Mucosa of gallbladder (tissue), 1 donor: ENCODE data around the gene MMP15. TPM values are rescaled to one million over a fixed set of nuclear protein-coding genes. Genes with fewer than 3 reads are reported as not detected.

ENCODE experiments used
- DNase-seq: peaks from one replicate; pipeline ENCODE4 v3.0.0-alpha.2; 2020; ENCODE audit warnings: low spot score
- total RNA-seq: library from RNA; stranded (reverse); gene quantifications from one replicate; pipeline ENCODE4 v1.2.1, GENCODE V29; 2021
- donor health status: DM: no; HTN: no; CAD: no.

MMP15 gene
- total RNA-seq, 1 donor from 2014 or later, result 109 TPM

DNA sequence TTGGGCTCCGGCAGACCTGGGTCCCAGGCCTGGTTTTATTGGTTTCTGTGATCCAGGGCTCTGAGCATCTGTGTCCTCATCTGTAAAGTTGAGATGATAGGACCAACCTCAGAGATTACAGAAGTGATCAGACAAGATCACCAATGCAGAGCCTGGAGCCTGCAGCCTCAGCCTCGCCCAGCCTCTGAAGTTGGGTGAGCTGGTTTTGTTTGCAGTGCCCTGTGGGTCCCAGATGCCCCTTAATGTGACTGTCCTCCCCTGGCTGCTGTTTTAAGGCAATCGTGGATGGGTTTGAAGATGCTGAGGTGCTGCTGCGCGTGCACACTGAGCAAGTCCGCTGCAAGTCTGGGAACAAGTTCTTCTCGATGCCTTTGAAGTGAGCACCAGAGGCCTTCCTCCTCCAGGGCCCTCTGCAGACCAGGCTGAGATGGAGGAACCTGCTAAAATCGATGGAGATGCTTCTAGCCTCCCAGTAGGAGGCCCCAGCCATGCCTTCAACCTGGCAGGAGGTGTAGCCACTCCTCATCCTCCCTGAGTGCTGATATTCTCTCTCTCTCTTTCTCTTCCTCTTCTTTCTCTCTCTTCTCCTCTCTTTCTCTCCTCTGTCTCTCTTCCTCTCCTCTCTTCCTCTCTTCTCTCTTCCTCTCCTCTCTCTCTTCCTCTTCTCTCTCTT, 5.6 kb upstream of the MMP15 start:
- no peak for DNase-seq

DNA sequence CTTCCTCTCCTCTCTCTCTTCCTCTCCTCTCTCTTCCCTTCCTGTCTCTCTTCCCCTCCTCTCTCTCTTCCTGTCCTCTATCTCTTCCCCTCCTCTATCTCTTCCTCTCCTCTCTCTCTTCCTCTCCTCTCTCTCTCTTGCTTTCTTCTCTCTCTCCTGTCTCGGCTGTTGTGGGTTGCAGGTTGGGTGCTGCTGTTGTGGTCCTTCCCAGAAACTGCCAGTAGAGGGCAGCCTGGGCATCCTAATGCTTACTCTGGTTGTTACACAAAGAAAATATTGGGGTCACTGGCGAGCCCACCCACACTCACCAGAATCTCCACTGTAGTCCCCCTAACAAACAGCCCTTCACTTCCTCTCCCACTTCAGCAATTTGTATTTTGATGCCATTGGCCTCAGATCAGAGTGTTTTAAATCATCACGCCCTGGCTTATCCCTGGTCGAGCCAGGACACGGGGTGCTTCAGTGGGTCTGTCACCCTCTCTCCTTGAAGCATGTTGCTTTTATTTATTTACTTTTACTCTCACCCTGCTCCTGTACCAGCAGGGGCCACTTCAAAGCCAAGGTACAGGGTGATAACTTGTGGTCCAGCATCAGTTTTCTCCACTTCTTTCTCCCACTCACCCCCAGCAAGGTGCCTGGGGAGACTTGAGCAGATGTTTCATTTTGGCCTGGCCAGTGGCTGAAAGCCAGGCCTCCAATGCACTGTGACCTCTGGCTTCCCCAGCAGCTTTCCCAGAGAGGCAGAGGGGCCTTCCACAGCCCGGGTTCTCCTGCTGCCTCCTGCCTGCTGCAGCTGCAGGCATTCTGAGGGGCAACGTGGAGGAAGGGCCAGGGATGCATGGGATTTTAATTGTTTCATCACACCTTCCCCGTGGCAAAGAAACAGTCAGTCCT, 4.7 kb upstream of the MMP15 start:
- peak; percentile 68 for DNase-seq

DNA sequence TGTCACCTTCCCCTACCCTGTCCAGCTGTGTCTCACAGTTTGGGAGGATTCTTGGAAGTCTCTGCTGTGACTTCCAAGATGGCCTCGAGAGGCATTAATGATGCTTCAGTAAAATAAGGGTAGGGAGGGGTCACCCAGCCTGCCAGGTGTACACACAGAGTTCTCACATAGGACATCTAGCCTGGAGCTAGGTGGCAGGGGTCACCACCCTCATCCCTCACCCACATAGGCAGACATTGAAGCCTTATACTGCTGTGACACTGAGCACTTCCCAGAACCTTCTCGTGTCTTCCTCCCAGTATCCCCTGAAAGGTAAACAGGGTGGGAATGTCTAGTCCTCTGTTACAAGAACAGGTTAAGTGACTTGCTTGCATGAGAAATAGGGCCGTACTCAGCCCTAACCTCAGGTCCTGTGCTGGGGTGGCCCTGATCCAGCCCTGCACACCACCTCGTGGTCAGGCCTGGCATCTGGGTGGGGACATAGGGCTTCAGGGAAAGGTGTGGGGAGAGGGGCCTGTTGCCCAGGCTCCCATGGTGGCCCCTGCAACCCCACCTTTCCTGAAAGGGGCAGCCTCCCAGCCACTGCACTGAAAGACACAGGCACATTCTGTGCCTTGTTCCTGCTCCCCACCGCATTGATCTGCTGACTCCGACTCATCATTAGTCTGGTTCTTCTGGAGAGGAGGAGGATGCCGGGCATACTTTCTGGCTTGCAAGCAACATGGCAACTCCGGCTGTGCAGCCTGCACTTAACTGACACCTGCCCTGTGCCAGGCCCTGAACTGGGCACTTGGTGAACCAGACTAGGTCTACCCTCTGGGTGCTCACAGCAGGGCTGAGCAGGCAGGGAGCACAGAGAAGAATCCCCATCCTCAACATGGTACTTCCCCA, 3.6 kb upstream of the MMP15 start:
- no peak for DNase-seq

DNA sequence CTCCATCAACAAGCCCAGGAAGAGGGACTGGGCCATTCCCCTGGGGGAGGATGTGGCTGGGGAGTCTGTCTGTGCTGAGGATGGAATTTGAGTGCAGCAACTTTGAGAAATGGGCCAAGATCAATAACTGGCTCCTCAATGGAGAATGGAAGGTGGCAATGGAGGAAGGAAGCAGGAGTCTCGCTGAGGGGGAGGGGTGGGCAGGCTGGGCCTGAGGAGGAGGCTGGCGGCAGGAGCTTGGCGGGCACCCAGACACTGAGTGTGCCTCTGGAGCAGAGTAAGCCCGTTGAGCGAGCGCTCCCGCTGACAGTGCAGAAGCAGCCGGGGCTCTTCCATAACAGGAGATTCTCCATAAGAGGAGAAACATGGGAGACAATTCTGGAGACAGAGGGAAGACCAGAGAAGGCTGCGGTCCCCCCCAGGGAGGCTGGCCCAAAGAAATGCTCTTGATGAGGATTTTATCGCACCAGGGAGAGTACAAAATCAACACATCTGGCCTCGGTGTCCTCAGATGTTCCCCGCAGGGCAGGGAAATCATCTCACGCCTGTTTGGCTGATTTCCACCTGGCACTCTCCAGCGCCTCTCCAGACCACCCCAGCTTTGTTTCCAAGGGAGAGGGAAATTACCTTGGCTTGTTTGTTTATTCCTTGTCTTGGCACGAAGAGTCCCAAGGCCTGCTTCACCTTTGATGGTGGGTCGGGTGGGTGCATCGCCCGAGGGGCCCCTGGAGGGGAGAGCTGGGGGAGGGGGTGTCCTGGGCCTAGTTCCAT, 2.8 kb upstream of the MMP15 start:
- DNase-seq, result peak; percentile 91

DNA sequence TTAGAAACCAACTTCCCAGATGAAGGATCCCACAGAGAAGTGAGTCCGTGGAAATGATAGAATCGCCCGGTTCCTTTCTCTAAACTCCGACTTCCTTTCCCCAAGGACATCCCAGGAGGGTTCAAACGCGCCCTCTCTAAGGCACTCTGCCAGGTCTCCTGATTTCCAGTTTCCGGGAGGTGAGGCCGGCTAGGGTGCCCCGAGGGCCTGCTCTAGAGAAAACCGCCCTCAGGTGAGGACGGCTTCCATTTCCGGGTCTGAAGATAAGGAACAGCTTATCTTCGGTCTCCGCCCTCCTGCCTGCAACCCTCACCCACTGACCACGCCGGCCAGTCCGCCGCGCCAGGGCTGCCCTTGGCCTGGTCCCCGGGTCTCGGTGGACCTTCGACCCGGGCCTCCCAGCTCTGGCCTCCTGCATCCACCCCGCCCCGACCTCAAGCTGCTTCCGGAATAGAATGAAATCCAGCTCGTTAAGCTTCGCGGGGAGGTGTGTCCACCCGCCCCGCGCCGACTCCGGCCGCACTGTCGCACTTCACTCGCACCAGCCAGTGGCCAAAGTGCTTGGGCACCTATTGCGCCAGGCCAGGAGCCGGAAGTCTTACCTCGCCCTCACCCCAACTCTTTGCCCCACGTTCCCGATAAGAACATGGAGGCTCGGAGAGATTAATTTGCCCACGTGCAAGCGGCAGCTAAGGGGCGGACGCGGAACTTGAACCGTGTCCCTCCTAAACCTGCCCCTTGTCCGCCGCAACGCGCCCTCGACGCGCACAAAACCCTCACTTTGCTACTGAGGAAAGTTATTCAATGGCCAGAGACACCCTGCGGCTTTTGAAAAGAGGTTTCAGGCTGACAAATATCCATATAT, 836 bp upstream of the MMP15 start:
- DNase-seq, result peak; percentile 77

DNA sequence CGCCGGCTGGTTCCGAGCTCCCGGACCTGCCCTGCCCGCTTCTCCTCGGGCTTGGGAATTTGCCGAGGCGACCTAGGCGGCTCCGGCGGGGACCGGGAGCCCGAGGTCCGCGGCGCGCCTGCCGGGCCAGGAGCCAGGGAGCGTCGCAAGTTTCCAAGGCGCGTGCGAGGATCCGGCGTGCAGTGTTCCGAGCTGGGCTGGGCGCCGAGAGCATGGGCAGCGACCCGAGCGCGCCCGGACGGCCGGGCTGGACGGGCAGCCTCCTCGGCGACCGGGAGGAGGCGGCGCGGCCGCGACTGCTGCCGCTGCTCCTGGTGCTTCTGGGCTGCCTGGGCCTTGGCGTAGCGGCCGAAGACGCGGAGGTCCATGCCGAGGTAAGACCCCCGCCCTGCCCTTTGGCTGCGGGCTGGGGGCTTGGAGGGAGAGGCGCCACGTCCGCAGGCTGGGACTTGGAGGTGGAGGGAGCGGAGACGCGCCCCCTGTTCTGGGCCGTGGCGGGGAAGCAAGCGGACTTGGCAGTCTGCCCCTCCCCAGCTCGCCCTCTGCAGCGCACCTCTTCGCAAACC, 668 bp downstream of the MMP15 start:
- no peak for DNase-seq

DNA sequence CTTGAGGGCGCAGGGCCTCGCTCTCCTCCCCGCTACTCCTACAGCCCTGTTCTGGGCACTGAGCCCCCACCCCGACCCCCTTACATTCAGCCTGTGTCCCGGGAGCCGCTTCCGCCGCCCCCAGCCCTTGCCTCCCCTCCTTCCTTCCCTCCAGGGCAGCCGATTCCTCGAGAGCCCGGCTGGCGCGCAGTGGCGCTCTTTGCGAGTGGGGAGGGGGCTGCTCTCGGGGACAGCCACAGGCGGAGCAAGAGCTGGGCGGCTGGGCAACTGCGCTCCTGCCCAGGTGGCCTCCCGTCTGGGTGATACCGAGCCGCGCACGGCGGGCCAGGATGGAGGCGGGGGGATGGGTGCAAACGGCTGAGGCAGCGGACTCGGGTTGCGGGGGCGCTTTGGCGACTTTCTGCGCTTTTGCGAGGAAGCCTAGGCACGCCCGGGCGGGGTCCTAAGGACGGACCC, 1.2 kb downstream of the MMP15 start:
- DNase-seq, result no peak

DNA sequence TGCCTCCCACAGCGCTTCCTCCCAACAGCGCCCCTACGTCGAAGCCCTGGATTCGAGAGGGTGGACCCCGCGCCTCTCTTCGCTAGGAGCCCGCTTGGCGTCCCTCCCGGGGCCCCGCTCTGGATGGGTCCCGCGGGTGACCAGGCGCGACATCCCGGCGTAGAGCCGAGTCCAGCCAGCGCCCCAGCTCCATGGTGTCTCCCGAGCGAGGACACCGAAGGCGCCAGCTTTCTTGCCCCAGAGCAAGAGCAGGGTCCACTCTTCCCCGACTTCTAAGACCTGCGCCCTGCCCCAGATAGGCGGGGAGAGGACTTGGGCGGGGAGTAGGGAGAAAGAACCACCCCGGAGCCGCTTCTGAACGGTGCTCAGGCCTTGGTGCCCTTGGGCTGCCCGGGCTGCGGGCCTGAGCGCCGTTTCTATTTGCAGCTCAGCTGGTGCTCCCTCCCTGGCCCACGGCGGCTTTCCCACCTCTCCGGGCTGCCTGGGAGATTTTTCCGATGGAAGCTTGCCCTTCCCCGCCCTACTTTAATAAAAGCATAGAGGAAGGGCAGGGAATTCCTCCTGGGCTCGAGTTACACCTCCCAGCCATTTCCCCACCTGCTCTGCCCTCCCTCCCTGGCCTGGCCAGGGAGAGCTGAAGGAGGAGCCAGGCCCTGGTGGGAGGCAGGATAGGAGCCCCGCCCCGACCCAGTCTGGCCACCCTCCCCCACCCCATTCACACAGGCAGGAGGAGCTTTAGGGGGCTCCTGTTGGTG, 1.8 kb downstream of the MMP15 start:
- DNase-seq, result no peak

DNA sequence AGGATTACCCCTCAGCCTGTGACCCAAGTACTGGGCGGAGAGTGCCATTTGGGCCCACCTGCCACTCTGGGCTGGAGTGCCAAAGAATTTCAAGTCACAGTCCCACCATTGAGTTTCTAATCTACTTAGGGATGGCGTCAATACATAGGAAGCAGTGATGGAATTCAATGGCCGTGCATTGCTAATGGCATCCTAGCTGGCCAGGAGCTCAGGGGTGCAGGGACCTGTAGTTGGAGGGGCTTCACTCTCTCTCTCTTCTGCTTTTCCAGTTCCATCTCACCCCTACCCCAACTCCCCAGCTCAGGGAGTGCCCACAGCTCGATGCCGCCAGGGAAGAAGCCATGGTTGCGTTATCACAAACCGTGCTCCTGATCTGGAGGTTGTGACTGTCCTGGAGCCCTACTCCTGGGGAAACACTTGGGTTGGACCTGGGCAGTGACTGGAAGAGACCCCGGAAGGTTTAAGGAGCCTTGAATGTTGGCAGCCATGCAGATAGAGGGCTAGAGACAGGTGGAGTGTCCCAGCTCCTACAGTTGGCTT, 2.4 kb downstream of the MMP15 start:
- DNase-seq, result no peak

DNA sequence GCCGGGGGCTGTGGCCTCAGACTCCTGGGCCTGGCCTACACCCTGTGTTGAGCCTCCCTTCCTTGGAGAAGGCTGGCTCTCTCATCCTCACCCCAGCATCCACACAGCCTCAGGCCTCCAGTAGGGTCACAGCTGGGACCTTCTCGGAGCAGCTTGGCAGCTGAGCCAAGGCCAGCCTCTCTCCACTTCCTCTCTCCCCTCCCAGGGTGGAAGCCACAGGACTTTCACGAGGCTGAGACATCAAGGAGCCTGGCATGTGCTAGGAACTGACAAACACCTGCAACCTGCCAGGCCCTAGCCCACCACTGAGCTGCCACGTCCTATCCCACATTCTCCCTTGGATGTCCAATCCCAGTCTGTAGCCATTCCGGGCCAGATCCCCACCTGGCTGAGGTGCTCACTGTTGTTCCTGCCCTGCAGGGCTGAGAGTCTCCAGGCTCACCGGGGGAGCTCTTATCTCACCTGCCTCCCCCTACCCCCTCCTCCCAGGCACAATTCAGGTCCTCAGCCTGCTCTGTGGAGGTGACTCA, 3.1 kb downstream of the MMP15 start:
- DNase-seq, result no peak

DNA sequence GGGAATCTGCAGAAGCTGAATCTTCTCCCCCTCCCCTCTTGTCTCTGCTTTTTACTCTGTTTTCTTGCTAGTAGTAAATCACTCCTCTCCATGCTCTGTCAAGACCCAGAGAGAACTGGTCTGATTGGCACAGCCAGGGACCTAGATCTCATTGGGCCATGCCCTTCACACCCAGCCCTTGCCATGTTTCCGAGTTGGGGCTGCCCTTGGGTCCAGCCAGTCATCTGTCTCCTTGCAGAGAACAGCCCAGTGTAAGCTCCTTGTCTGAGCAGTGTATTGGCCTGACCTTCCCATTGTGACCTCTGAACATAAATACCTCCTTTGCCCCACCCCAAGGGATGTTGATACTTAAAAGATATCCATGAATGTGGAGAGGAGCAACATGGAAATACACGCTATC, 3.9 kb downstream of the MMP15 start:
- no peak for DNase-seq

DNA sequence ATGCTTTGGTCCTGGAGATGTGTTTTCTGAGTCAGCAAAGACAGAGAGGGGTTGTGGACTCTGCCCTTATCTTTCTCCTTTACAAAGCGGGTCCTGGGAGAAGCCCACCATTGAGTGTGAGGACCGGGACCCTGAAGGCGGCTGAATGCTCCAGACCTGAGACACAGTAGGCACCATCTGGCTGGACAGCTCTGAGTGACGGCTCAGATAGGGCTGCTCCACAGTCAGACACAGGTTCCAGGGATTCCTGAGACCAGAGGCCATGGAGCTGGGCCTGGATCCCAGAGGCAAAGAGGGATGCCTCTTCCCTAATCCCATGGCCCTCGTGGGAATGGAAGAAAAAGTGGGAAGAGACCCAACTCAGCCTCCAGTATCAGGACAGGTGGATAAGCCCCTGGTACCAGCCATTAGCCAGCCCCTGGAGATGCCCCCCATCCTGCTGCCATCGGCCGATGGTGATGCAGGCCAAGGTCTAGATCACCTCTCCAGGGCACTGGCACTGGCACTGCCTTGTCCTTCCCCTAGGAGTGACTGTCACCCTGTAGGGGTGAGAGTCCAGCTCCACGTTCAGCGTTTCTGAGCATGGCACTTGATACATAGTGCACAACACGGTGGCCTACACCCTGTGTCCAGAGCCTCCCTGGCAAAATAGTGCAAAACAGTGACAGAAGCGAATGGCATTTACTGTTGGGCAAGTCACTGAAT, 4.7 kb downstream of the MMP15 start:
- DNase-seq, result no peak

DNA sequence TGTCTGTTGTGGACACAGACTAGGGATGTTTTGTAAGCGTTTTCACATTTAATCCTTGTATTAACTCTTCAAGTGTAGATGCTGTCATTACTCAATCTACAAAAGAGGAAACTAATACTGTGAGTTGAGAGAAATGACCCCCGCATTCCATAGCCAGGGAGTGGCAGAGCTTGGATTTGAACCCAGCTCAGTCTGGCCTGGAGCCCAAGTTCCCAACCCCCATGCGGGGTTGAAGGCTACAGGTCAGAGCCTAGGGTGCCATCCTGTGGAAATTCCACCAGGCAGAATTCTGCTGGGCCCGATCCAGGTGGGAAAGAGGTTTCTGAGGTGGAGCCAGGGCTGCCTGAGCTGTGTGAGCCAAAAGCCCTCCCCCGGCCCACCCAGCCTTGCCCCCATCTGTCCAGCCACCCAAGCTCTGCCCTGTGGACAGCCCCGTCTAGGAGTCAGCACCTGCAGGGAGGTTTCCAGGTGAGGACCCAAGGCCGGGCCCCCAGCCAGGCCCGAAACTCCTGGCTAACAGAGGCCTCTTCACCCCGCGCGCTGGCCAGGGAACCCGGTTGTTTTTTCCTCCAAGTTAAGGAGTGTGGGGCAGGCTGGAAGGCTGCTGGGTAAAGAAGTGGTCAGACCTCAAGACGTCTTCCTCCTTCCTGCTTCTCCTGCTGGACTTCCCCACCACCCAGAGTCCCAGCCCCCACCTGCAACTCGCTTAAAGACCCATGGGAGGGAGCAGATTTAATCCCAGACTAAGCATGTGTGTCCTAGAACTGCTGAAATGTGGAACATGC, 5.7 kb downstream of the MMP15 start:
- DNase-seq, result no peak

DNA sequence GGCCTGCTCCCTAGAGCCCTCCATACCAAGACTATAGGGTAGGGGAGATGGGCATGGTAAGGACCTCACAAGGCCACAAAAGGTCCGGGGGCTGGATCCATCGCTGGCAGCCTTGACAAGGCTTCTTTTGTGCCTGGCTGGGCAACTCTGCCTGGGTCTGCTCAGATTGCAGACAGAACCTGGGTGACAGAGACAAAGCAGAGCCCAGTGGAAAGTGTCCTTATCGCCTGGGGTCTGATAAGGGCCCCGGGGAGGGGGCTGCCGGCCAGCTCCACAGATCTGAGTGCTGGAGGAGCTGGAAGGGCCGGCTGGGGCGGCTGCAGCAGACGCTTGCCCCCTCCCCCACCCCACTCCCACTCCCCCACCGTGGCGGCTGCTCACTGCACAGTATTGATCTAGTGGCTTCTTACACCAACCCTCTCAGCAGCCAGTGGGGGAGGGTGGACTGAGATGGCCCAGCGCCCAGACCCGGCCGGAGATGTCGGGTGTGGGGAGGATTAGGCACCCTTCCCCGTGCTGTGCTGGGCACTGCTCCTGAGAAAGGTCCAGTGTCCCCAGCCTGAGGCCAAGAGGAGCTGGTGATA, 7.2 kb downstream of the MMP15 start:
- DNase-seq, result peak; percentile 83

DNA sequence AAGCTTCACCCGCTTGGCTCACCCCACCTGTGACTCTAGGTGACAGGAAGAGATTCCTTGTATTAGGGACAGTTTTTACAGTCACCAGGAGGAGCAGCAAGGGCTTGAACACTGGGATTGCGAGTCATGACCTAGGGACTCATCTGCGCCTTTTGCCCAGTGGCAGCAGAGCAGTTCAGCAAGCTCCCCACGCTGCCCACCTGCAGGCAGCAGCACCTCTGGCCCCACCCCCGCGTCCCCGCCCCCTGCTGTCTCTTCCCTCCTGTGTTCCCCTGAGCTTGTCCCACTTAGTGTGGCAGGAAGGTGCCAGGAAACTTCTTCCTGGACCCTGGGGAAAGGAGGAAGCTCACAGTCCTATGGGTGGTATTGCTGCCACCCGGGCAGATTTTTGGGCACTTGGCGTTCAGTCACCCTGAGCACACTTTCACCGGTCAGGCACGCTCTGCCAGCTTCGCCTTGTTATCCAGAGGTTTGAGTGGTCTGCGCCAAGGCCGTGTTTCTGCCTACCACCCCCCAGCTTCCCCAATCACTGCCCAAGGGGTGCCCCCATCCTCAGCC, 8.7 kb downstream of the MMP15 start:
- DNase-seq, result no peak

DNA sequence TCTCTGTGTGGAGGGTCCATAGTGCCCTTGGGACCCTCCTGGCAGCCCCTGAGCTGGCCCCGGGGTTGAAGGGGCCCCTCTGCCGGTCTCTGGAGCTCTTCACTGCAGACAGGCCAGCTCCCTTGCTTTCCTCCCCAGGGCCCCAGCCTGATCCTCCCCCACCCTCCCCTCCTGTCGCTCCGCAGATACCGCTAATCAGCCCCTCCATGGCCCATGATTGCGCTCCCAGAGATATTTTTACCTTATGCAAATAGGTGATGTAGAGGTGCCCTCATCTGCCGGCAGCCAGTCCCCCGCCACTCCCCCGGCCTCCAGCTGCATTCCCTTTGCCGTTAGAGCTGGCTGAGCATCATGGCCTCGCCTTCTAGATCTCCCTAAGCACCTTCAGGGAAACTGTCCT, 9.2 kb downstream of the MMP15 start:
- DNase-seq, result no peak
